Astrocyte of the spinal cord (primary cell): ENCODE measurements around the gene ALDH3A1.

ENCODE experiments used
- DNase-seq: peaks from one replicate; pipeline ENCODE4 v3.0.0; 2011; ENCODE audit warnings: low read depth, low spot score
- H3K4me3 ChIP-seq: 2 replicates; pipeline ENCODE4 v1.5.1; 2011; ENCODE audit warnings: low read depth, mild to moderate bottlenecking, low read length, moderate library complexity
- in situ Hi-C: cut with HindIII; loops from 2 replicates; pipeline ENCODE4 v1.10.0; 2017; ENCODE audit warnings: low sequenced_read_pairs
- TF ChIP-seq, protein P1 (sequence below): IDR thresholded peaks from 2 replicates; pipeline ENCODE4 v1.5.1; 2012; ENCODE audit warnings: low read depth, mild to moderate bottlenecking, low read length, inconsistent platforms

The ALDH3A1 gene

GRCh38 chr17:19726631-19727376 lies 21.3 kb downstream of the ALDH3A1 start:
- H3K4me3 ChIP-seq = no peak overlapping the region
- TF ChIP-seq, protein P1, sequence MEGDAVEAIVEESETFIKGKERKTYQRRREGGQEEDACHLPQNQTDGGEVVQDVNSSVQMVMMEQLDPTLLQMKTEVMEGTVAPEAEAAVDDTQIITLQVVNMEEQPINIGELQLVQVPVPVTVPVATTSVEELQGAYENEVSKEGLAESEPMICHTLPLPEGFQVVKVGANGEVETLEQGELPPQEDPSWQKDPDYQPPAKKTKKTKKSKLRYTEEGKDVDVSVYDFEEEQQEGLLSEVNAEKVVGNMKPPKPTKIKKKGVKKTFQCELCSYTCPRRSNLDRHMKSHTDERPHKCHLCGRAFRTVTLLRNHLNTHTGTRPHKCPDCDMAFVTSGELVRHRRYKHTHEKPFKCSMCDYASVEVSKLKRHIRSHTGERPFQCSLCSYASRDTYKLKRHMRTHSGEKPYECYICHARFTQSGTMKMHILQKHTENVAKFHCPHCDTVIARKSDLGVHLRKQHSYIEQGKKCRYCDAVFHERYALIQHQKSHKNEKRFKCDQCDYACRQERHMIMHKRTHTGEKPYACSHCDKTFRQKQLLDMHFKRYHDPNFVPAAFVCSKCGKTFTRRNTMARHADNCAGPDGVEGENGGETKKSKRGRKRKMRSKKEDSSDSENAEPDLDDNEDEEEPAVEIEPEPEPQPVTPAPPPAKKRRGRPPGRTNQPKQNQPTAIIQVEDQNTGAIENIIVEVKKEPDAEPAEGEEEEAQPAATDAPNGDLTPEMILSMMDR = no peak
- no peak for DNase-seq
- in situ Hi-C loops = no loop called here

DNA sequence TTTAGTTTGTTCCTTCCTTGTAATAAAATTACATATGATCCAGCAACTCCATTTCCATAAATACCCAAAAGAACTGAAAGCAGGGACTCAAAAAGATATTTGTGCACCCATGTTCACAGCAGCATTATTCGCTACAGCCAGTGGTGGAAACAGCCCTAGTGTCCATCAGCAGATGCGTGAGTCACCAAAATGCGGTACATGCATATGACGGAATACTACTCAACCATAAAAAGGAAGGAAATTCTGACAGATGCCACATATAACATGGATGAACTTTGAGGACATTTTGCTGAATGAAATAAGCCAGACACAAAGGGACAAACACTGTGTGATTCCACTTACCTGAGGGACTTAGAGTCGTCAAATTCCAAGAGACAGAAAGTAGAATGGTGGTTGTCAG lies 22.6 kb downstream of the ALDH3A1 start:
- H3K4me3 ChIP-seq = no peak overlapping the region
- TF ChIP-seq, protein P1 = no peak
- in situ Hi-C loops = no loop called here
- DNase-seq = no peak

DNA sequence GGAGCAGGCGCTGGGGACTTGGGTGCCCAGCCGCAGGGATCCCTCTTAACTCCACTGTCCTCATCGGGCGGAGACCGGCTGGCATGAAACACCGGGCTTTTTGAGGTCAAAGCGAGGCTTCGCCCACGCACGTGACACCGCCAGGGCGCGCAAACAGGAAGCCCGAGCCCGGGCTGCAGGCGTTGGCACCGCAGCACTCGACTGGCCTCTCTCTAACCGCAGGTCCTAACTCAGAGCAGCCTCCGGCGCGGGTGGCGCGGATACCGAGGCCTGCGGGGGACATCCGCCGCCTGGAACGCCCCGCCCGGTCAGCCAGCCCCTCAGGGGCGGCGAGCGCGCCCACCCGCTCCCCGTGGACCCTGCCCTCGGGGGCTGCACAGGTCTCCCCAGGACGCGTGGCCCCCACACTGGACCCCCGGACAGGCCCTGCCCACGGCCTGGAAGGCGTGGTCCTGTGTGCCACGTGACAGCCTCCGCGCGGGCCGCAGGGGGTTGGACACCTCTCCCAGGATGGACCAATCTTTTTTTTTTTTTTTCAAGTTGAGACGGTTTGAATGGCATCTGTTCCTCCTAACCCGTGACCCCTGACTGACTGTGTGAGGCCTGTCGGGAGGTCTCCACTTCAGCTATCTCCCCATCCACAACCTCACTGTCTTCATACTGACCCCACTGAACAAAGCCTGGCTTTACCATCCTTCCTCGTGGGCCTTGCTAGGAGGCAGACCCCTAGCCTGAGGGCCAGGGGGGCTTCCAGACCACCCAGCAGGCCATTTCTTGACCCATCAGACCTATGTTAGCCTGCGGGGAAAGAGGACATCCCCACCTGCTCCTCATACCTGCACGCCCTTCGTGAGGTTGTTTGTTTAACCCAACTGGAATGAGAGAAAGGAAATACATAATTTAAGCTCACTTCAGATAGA lies 23.3 kb downstream of the ALDH3A1 start:
- H3K4me3 ChIP-seq = no peak overlapping the region
- TF ChIP-seq, protein P1 = no peak
- in situ Hi-C loops = no loop called here
- no peak for DNase-seq

- DNase-seq = no peak
- H3K4me3 ChIP-seq = no peak overlapping the region
- TF ChIP-seq, protein P1 = no peak
- in situ Hi-C loops = no loop called here
These were observed 24.1 kb downstream of the ALDH3A1 start for GRCh38 chr17:19723964-19724363.

GRCh38 chr17:19720631-19721426 lies 27.3 kb downstream of the ALDH3A1 start:
- TF ChIP-seq, protein P1 = no peak
- no peak for DNase-seq
- in situ Hi-C loops = no loop called here
- H3K4me3 ChIP-seq = no peak overlapping the region

- H3K4me3 ChIP-seq = no peak overlapping the region
- in situ Hi-C loops = no loop called here
- DNase-seq = no peak
- TF ChIP-seq, protein P1 = no peak
These were observed 28.0 kb downstream of the ALDH3A1 start for GRCh38 chr17:19720210-19720475.
